Panc1 (cell line): Measurements from ENCODE around the gene FBXO47. TPM values are rescaled to one million over a fixed set of nuclear protein-coding genes. Genes with fewer than 3 reads are reported as not detected.
"Not testable (repeated sequence)": the region's sequence is repeated elsewhere in the genome, so short reads cannot be mapped to it uniquely, and the experiment has no call there.

Experiments used
- ATAC-seq: fragments of 200-7000 bp; cut with Tn5 transposase; 2 replicates; pipeline ENCODE4 v1.9.1; 2020; ENCODE audit warnings: mild to moderate bottlenecking, moderate library complexity
- BruUV-seq: library from RNA; stranded (reverse); fragments of 400-500 nt; replicated peaks from 2 replicates; lab custom pipeline; 2021; lab: Mats Ljungman, UMichigan
- CTCF ChIA-PET: fragments of 300-600 bp; sonication (Branson Sonifier 250); formaldehyde crosslinking; loops from one replicate; lab custom pipeline; 2022; ENCODE audit warnings: antibody characterized with exemption; lab: Charles Lee
- POLR2A ChIA-PET: fragments of 300-600 bp; sonication (Branson Sonifier 250); formaldehyde crosslinking; loops from one replicate; lab custom pipeline; 2022; ENCODE audit warnings: antibody characterized with exemption; lab: Charles Lee
- DNase-seq: peaks from one replicate; pipeline ENCODE4 v3.0.0-alpha.2; 2010; ENCODE audit warnings: low read depth, low spot score
- H3K27ac ChIP-seq: 2 replicates; pipeline ENCODE4 v1.5.1; 2011; ENCODE audit warnings: mild to moderate bottlenecking, low read length, inconsistent platforms
- H3K27me3 ChIP-seq: fragments of 200-500 bp; sonication (Bioruptor generic); 2 replicates; pipeline ENCODE4 v1.6.0; 2014; ENCODE audit warnings: low read length, inconsistent platforms; ENCODE audit not compliant: control insufficient read depth, insufficient read depth
- H3K36me3 ChIP-seq: fragments of 200-500 bp; sonication (Bioruptor generic); 2 replicates; pipeline ENCODE4 v1.5.1; 2014; ENCODE audit warnings: inconsistent platforms, mild to moderate bottlenecking, low read length, moderate library complexity; ENCODE audit not compliant: control insufficient read depth, insufficient read depth
- H3K4me1 ChIP-seq: 2 replicates; pipeline ENCODE4 v1.5.1; 2011; ENCODE audit warnings: inconsistent platforms, mild to moderate bottlenecking, low read length, moderate library complexity; ENCODE audit not compliant: control insufficient read depth, insufficient read depth
- H3K4me3 ChIP-seq, 2 experiments: 2 replicates each; pipeline ENCODE4 v1.5.1; 2011 to 2012; ENCODE audit warnings: low read depth in 2 of 2, low read length in 2 of 2, mild to moderate bottlenecking in 2 of 2, inconsistent platforms in 1 of 2, moderate library complexity in 1 of 2
- H3K9me3 ChIP-seq: fragments of 200-500 bp; sonication (Bioruptor generic); 2 replicates; pipeline ENCODE4 v1.5.1; 2014; ENCODE audit warnings: low read depth, mild to moderate bottlenecking, inconsistent platforms, low read length, moderate library complexity; ENCODE audit not compliant: control insufficient read depth, insufficient read depth
- POLR2AphosphoS5 ChIP-seq: IDR thresholded peaks from 2 replicates; pipeline ENCODE4 v1.6.1; 2012; ENCODE audit warnings: mild to moderate bottlenecking, low read depth, low read length, moderate library complexity
- SIN3A ChIP-seq: IDR thresholded peaks from 2 replicates; pipeline ENCODE4 v1.6.1; 2012; ENCODE audit warnings: low read depth, mild to moderate bottlenecking, low read length, moderate library complexity, borderline replicate concordance; ENCODE audit not compliant: insufficient read depth
- TCF7L2 ChIP-seq: IDR thresholded peaks from 2 replicates; pipeline ENCODE4 v1.6.1; 2011; ENCODE audit warnings: mild to moderate bottlenecking, low read depth, low read length, inconsistent platforms
- in situ Hi-C: cut with HindIII; loops from 2 replicates; pipeline ENCODE4 v1.10.0; 2016; ENCODE audit warnings: low sequenced_read_pairs, low pct_unique_long_range_greater_than_20kb
- intact Hi-C: fragments of 100-400 bp; cut with micrococcal nuclease; formaldehyde crosslinking; loops from one replicate; pipeline ENCODE4 v1.10.0; 2022; ENCODE audit not compliant: unreplicated experiment
- total RNA-seq: library from RNA; stranded (reverse); gene quantifications from one replicate; pipeline ENCODE4 v1.2.1, GENCODE V29; 2021; ENCODE audit not compliant: unreplicated experiment
- TF ChIP-seq, protein P1 (sequence below): fragments of 450-650 bp; IDR thresholded peaks from 2 replicates; pipeline ENCODE4 v1.5.1; 2017; ENCODE audit warnings: mild to moderate bottlenecking
- TF ChIP-seq, protein P2 (sequence below), 2 experiments: IDR thresholded peaks; 2 replicates each; pipeline ENCODE4 v1.6.1; 2011 to 2012; ENCODE audit warnings: low read depth in 2 of 2, control low read depth in 1 of 2, low read length in 1 of 2, mild to moderate bottlenecking in 1 of 2, moderate library complexity in 1 of 2; ENCODE audit not compliant: insufficient read depth in 1 of 2

Gene FBXO47
- total RNA-seq, 1 experiment from 2014 or later, result not detected

DNA sequence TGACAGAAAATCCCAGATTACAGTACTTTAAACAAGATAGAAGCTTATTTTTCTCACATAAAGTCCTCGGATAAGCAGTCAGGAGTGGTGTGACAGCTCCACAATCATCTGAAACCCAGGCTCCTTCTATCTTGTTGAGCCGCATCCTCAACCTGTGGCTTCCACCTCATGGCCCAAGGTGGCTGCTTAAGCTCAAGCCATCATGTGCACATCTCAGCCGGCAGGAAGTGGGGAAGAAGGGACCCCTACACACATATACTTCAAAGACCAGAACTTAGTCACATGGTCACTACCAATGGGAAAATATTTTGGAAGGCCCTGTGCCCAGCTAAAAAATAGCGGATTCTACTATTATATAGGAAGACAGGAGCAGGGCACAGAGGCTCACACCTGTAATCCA is 11.0 kb upstream of the FBXO47 start:
- Histone ChIP-seq H3K4me3 (no peak overlapping the region), H3K36me3 (no peaks in the 10 kb centered on the region), H3K27me3 (no peaks in the 10 kb centered on the region), H3K27ac (no peak overlapping the region), H3K9me3 (no peaks in the 10 kb centered on the region), H3K4me1 (no peaks in the 10 kb centered on the region)
- BruUV-seq, result no TSS peak
- no peak for ATAC-seq
- POLR2A ChIA-PET, result no interaction called here
- CTCF ChIA-PET, result no interaction called here
- in situ Hi-C loops (no loop called here), intact Hi-C loops (no loop called here)
- DNase-seq, result no peak
- TF ChIP-seq, protein P1, sequence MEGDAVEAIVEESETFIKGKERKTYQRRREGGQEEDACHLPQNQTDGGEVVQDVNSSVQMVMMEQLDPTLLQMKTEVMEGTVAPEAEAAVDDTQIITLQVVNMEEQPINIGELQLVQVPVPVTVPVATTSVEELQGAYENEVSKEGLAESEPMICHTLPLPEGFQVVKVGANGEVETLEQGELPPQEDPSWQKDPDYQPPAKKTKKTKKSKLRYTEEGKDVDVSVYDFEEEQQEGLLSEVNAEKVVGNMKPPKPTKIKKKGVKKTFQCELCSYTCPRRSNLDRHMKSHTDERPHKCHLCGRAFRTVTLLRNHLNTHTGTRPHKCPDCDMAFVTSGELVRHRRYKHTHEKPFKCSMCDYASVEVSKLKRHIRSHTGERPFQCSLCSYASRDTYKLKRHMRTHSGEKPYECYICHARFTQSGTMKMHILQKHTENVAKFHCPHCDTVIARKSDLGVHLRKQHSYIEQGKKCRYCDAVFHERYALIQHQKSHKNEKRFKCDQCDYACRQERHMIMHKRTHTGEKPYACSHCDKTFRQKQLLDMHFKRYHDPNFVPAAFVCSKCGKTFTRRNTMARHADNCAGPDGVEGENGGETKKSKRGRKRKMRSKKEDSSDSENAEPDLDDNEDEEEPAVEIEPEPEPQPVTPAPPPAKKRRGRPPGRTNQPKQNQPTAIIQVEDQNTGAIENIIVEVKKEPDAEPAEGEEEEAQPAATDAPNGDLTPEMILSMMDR, result no peak
- TF ChIP-seq SIN3A (no peak), POLR2AphosphoS5 (no peak), TCF7L2 (no peak)
- TF ChIP-seq, protein P2, sequence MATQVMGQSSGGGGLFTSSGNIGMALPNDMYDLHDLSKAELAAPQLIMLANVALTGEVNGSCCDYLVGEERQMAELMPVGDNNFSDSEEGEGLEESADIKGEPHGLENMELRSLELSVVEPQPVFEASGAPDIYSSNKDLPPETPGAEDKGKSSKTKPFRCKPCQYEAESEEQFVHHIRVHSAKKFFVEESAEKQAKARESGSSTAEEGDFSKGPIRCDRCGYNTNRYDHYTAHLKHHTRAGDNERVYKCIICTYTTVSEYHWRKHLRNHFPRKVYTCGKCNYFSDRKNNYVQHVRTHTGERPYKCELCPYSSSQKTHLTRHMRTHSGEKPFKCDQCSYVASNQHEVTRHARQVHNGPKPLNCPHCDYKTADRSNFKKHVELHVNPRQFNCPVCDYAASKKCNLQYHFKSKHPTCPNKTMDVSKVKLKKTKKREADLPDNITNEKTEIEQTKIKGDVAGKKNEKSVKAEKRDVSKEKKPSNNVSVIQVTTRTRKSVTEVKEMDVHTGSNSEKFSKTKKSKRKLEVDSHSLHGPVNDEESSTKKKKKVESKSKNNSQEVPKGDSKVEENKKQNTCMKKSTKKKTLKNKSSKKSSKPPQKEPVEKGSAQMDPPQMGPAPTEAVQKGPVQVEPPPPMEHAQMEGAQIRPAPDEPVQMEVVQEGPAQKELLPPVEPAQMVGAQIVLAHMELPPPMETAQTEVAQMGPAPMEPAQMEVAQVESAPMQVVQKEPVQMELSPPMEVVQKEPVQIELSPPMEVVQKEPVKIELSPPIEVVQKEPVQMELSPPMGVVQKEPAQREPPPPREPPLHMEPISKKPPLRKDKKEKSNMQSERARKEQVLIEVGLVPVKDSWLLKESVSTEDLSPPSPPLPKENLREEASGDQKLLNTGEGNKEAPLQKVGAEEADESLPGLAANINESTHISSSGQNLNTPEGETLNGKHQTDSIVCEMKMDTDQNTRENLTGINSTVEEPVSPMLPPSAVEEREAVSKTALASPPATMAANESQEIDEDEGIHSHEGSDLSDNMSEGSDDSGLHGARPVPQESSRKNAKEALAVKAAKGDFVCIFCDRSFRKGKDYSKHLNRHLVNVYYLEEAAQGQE (IDR thresholded peaks at IDR 0.05; ENCODE audit: insufficient read depth in 1 of 2, low read depth in 2 of 2, low read length in 1 of 2), result no peak

DNA sequence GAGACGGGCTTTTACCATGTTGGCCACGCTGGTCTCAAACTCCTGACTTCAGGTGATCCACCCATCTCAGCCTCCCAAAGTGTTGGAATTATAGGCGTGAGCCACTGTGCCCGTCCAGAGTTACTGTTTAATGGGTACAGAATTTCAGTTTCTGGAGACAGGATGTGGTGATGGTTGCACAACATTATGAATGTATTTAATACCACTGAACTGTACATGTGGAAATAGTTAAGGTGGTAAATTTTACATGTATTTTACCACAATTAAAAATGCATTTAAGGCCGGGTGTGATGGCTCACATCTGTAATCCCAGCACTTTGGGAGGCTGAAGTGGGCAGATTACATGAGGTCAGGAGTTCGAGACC is 9.0 kb upstream of the FBXO47 start:
- H3K4me1 ChIP-seq, in situ Hi-C loops, intact Hi-C loops, H3K9me3 ChIP-seq, CTCF ChIA-PET, POLR2A ChIA-PET, H3K27ac ChIP-seq, H3K36me3 ChIP-seq, H3K27me3 ChIP-seq, H3K4me3 ChIP-seq, BruUV-seq, DNase-seq, ATAC-seq: not testable (repeated sequence)

DNA sequence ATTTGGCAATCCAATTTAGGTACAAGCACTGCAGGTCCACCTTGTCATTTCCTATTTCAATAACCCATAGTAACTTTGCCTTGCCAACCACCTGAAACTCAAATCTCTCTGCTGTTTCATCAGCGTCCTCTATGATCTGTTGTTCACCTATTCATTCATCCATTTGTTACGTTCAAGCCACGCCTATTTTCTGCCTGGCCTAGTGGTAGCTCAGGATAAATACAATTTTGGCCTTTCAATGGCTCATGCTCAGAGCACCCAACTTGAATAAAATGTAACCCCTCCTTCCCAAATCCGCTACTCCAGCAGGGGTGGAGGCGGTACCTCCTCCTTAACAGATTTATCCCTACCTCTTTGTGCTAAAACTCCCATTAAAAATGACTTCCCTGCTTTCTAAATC is 3.6 kb upstream of the FBXO47 start:
- no peak overlapping the region for H3K27ac ChIP-seq
- BruUV-seq, result no TSS peak
- ATAC-seq (no peak), DNase-seq (no peak)
- ChIA-PET POLR2A (no interaction called here), CTCF (no interaction called here)
- H3K27me3 ChIP-seq, result no peaks in the 10 kb centered on the region
- intact Hi-C loops, result no loop called here
- TF ChIP-seq SIN3A, result no peak
- TF ChIP-seq, protein P2 (IDR thresholded peaks at IDR 0.05; ENCODE audit: insufficient read depth in 1 of 2, low read depth in 2 of 2, low read length in 1 of 2), result no peak
- TF ChIP-seq TCF7L2, result no peak
- TF ChIP-seq, protein P1, result no peak
- TF ChIP-seq POLR2AphosphoS5, result no peak
- H3K4me3 ChIP-seq, result no peak overlapping the region
- H3K9me3 ChIP-seq, result no peaks in the 10 kb centered on the region
- in situ Hi-C loops, result no loop called here
- H3K36me3 ChIP-seq, result no peaks in the 10 kb centered on the region
- peaks cover 6% of the 10 kb centered on the region for H3K4me1 ChIP-seq
